DOHH2 (cell line): ENCODE measurements around the gene GOLGA2.

Source experiments
- EZH2phosphoT487 ChIP-seq: fragments of 200-600 bp; sonication (generic); IDR thresholded peaks from 2 replicates; pipeline ENCODE4 v1.6.1; 2017; ENCODE audit warnings: borderline replicate concordance, mild to moderate bottlenecking, antibody characterized with exemption, low read length, moderate library complexity, mixed read lengths
- TF ChIP-seq, protein P1 (sequence below): fragments of 200-600 bp; sonication (generic); IDR thresholded peaks from one replicate; pipeline ENCODE4 v1.5.1; 2014; ENCODE audit warnings: antibody characterized with exemption, mild to moderate bottlenecking, low read depth, low read length; ENCODE audit not compliant: poor library complexity, severe bottlenecking

DNA sequence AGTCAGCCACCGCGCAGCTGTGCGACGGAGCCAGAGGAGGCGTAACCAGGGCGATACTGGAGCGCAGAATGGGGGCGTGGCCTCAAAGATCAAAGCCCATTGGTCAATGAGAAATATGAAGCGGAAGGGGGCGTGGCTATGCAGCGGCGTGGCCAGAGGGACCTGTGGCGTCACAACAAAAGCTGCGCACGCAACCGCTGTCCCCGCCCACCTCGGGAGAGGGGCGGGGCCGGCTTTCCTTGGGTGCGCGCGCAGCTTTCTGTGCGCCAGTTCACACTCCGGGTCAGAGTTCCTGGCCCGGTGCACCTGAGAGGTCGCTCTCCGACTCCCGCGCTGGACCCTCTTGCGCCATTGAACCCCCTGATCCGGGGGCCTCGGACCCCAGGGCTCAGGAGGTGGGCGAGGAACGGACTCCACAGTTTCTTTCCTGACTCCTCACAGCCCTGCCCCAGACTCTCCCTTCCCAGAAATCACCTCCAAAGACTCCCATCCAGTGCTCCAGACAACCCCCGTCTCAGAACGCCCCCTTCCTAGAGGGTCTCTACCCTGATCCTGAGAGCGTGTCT, 284 bp upstream of the GOLGA2 start, which contains the start of gene SWI5:
- TF ChIP-seq, protein P1, sequence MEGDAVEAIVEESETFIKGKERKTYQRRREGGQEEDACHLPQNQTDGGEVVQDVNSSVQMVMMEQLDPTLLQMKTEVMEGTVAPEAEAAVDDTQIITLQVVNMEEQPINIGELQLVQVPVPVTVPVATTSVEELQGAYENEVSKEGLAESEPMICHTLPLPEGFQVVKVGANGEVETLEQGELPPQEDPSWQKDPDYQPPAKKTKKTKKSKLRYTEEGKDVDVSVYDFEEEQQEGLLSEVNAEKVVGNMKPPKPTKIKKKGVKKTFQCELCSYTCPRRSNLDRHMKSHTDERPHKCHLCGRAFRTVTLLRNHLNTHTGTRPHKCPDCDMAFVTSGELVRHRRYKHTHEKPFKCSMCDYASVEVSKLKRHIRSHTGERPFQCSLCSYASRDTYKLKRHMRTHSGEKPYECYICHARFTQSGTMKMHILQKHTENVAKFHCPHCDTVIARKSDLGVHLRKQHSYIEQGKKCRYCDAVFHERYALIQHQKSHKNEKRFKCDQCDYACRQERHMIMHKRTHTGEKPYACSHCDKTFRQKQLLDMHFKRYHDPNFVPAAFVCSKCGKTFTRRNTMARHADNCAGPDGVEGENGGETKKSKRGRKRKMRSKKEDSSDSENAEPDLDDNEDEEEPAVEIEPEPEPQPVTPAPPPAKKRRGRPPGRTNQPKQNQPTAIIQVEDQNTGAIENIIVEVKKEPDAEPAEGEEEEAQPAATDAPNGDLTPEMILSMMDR = no peak
- no peak for TF ChIP-seq EZH2phosphoT487
